H1 (cell line): ENCODE results near the gene RGS14. TPM values are rescaled to one million over a fixed set of nuclear protein-coding genes. Genes with fewer than 3 reads are reported as not detected.

Experiments
- BRCA1 ChIP-seq: IDR thresholded peaks from 2 replicates; pipeline ENCODE4 v1.6.1; 2012; ENCODE audit warnings: low read depth, low read length, improper control_type of control experiment
- EGR1 ChIP-seq: IDR thresholded peaks from 2 replicates; pipeline ENCODE4 v1.6.1; 2011; ENCODE audit warnings: low read depth, low read length, borderline replicate concordance
- EP300 ChIP-seq, 2 experiments: IDR thresholded peaks; 1 replicate in 1 of 2; 2 replicates in 1 of 2; pipeline ENCODE4 v1.6.1; 2011 to 2012; ENCODE audit warnings: low read depth in 2 of 2, low read length in 2 of 2, mild to moderate bottlenecking in 2 of 2, borderline replicate concordance in 1 of 2, inconsistent platforms in 1 of 2, moderate library complexity in 1 of 2
- SIN3A ChIP-seq, 2 experiments: IDR thresholded peaks in 1 of 2; conservative IDR thresholded peaks in 1 of 2; 2 replicates each; pipeline ENCODE4 v1.6.1; 2011 to 2012; ENCODE audit warnings: low read length in 2 of 2, improper control_type of control experiment in 1 of 2, low read depth in 1 of 2, mild to moderate bottlenecking in 1 of 2
- TCF12 ChIP-seq: IDR thresholded peaks from 2 replicates; pipeline ENCODE4 v1.6.1; 2011; ENCODE audit warnings: low read depth, mild to moderate bottlenecking, low read length
- polyA plus RNA-seq, 7 experiments: library from polyadenylated mRNA; depleted of rRNA in 3 of 7; stranded (reverse) in 5 of 7; unstranded in 2 of 7; fragments of >200 nt in 5 of 7; fragments of 200-250 nt in 2 of 7; gene quantifications; 1 replicate in 5 of 7; 2 replicates in 1 of 7; 4 replicates in 1 of 7; pipeline versions ENCODE4 v1.2.1 to v1.2.3, GENCODE V29; 2011 to 2013; ENCODE audit warnings: missing spikeins in 2 of 7, mixed read lengths in 2 of 7
- total RNA-seq: library from RNA; stranded (reverse); fragmentation: NEBNext Ultra II Directional; extraction: Animal tissue kit (Norgen Biotek cat#: 25700); gene quantifications from 2 replicates; pipeline ENCODE4 v1.2.1, GENCODE V29; 2021
- TF ChIP-seq, protein P1 (sequence below): fragments of 300-600 bp; sonication (generic); IDR thresholded peaks from 2 replicates; pipeline ENCODE4 v1.7.1; 2012; ENCODE audit warnings: low read length, moderate library complexity, mild to moderate bottlenecking, inconsistent platforms; ENCODE audit not compliant: insufficient replicate concordance

The RGS14 gene
- total and polyA plus RNA-seq, 2 of the 8 experiments (the other 6 are each of a cell fraction or from before 2014, with no cell fraction given), result 24.4 to 46.1 TPM

DNA sequence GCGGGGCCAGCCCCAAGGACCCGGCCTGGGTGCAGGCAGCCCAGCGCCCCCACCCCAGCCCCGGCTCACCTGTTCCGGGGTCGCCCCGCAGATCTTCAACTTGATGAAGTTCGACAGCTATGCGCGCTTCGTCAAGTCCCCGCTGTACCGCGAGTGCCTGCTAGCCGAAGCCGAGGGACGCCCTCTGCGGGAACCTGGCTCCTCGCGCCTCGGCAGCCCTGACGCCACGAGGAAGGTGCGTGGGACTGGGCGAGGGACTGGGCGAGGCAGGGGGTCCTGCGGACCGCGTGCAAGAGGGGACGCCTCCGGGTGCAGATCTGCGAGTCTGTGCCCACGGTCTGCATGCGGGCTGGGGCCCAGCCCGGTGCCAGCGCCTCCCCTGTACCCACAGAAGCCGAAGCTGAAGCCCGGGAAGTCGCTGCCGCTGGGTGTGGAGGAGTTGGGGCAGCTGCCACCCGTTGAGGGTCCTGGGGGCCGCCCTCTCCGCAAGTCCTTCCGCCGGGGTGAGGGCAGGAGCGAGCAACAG, 9.7 kb downstream of the RGS14 start (continued):
- TF ChIP-seq, protein P1, sequence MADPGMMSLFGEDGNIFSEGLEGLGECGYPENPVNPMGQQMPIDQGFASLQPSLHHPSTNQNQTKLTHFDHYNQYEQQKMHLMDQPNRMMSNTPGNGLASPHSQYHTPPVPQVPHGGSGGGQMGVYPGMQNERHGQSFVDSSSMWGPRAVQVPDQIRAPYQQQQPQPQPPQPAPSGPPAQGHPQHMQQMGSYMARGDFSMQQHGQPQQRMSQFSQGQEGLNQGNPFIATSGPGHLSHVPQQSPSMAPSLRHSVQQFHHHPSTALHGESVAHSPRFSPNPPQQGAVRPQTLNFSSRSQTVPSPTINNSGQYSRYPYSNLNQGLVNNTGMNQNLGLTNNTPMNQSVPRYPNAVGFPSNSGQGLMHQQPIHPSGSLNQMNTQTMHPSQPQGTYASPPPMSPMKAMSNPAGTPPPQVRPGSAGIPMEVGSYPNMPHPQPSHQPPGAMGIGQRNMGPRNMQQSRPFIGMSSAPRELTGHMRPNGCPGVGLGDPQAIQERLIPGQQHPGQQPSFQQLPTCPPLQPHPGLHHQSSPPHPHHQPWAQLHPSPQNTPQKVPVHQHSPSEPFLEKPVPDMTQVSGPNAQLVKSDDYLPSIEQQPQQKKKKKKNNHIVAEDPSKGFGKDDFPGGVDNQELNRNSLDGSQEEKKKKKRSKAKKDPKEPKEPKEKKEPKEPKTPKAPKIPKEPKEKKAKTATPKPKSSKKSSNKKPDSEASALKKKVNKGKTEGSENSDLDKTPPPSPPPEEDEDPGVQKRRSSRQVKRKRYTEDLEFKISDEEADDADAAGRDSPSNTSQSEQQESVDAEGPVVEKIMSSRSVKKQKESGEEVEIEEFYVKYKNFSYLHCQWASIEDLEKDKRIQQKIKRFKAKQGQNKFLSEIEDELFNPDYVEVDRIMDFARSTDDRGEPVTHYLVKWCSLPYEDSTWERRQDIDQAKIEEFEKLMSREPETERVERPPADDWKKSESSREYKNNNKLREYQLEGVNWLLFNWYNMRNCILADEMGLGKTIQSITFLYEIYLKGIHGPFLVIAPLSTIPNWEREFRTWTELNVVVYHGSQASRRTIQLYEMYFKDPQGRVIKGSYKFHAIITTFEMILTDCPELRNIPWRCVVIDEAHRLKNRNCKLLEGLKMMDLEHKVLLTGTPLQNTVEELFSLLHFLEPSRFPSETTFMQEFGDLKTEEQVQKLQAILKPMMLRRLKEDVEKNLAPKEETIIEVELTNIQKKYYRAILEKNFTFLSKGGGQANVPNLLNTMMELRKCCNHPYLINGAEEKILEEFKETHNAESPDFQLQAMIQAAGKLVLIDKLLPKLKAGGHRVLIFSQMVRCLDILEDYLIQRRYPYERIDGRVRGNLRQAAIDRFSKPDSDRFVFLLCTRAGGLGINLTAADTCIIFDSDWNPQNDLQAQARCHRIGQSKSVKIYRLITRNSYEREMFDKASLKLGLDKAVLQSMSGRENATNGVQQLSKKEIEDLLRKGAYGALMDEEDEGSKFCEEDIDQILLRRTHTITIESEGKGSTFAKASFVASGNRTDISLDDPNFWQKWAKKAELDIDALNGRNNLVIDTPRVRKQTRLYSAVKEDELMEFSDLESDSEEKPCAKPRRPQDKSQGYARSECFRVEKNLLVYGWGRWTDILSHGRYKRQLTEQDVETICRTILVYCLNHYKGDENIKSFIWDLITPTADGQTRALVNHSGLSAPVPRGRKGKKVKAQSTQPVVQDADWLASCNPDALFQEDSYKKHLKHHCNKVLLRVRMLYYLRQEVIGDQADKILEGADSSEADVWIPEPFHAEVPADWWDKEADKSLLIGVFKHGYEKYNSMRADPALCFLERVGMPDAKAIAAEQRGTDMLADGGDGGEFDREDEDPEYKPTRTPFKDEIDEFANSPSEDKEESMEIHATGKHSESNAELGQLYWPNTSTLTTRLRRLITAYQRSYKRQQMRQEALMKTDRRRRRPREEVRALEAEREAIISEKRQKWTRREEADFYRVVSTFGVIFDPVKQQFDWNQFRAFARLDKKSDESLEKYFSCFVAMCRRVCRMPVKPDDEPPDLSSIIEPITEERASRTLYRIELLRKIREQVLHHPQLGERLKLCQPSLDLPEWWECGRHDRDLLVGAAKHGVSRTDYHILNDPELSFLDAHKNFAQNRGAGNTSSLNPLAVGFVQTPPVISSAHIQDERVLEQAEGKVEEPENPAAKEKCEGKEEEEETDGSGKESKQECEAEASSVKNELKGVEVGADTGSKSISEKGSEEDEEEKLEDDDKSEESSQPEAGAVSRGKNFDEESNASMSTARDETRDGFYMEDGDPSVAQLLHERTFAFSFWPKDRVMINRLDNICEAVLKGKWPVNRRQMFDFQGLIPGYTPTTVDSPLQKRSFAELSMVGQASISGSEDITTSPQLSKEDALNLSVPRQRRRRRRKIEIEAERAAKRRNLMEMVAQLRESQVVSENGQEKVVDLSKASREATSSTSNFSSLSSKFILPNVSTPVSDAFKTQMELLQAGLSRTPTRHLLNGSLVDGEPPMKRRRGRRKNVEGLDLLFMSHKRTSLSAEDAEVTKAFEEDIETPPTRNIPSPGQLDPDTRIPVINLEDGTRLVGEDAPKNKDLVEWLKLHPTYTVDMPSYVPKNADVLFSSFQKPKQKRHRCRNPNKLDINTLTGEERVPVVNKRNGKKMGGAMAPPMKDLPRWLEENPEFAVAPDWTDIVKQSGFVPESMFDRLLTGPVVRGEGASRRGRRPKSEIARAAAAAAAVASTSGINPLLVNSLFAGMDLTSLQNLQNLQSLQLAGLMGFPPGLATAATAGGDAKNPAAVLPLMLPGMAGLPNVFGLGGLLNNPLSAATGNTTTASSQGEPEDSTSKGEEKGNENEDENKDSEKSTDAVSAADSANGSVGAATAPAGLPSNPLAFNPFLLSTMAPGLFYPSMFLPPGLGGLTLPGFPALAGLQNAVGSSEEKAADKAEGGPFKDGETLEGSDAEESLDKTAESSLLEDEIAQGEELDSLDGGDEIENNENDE, result no peak
- no peak for TF ChIP-seq SIN3A (conservative IDR thresholded peaks at IDR 0.05 in 1 of 2, IDR thresholded peaks at IDR 0.05 in 1 of 2; ENCODE audit: low read depth in 1 of 2, low read length in 2 of 2)
- TF ChIP-seq BRCA1, result no peak
- no peak for TF ChIP-seq EGR1
- no peak for TF ChIP-seq EP300 (IDR thresholded peaks at IDR 0.05; ENCODE audit: borderline replicate concordance in 1 of 2, low read depth in 2 of 2, low read length in 2 of 2)
- no peak for TF ChIP-seq TCF12
